Testis (tissue), 3 donors: ENCODE measurements around the gene EDIL3. TPM values are rescaled to one million over a fixed set of nuclear protein-coding genes. Genes with fewer than 3 reads are reported as not detected.
"Not testable (repeated sequence)": the region's sequence is repeated elsewhere in the genome, so short reads cannot be mapped to it uniquely, and the experiment has no call there.

Experiments used
- DNase-seq: peaks from one replicate; pipeline ENCODE4 v3.0.0-alpha.2; 2019
- H3K27ac ChIP-seq, 2 donors: fragments of 200-600 bp; sonication (generic); one replicate each; pipeline ENCODE4 v1.5.1; 2019
- H3K27me3 ChIP-seq: fragments of 200-600 bp; sonication (generic); one replicate; pipeline ENCODE4 v1.5.1; 2019
- H3K36me3 ChIP-seq: fragments of 200-600 bp; sonication (generic); one replicate; pipeline ENCODE4 v1.5.1; 2017; ENCODE audit warnings: low read depth; ENCODE audit errors: missing control alignments
- H3K4me1 ChIP-seq: fragments of 200-600 bp; sonication (generic); one replicate; pipeline ENCODE4 v1.5.1; 2019
- H3K4me3 ChIP-seq, 2 donors: fragments of 200-600 bp; sonication (generic); one replicate each; pipeline ENCODE4 v1.5.1; 2017 to 2019
- H3K9me3 ChIP-seq: fragments of 200-600 bp; sonication (generic); one replicate; pipeline ENCODE4 v1.5.1; 2017
- CTCF ChIP-seq, 3 experiments: fragments of 450-650 bp in 2 of 3; fragments of 200-600 bp in 1 of 3; sonication (generic) in 1 of 3; IDR thresholded peaks; one replicate each; pipeline ENCODE4 v1.5.1; 2016 to 2019; ENCODE audit warnings: antibody characterized with exemption in 3 of 3, mild to moderate bottlenecking in 2 of 3, moderate library complexity in 1 of 3
- POLR2A ChIP-seq: fragments of 450-650 bp; IDR thresholded peaks from one replicate; pipeline ENCODE4 v1.6.1; 2017; ENCODE audit warnings: antibody characterized with exemption, mild to moderate bottlenecking, moderate library complexity
- WGBS, 2 donors: methylation state at CpG; one replicate each; pipeline ENCODE4 v1.1.5; 2018; 5-methylcytosine and 5-hydroxymethylcytosine counted together
- intact Hi-C: fragments of 100-400 bp; cut with DNase I; formaldehyde crosslinking; loops from one replicate; pipeline ENCODE4 v1.15.1; 2023; ENCODE audit warnings: low total_unique reads
- polyA plus RNA-seq: library from polyadenylated mRNA; stranded (reverse); fragments of 350-450 nt; fragmentation: Illumina TruSeq; extraction: RNeasy Lipid Tissue Mini Kit (QIAGEN cat#74804); gene quantifications from one replicate; pipeline ENCODE4 v1.2.3, GENCODE V29; 2014; ENCODE audit warnings: low read depth, low replicate concordance; ENCODE audit not compliant: insufficient read depth
- total RNA-seq, 2 donors: library from RNA; depleted of rRNA; stranded (reverse); fragments of >200 nt; gene quantifications; one replicate each; pipeline ENCODE4 v1.2.3, GENCODE V29; 2016

EDIL3 gene
- total and polyA plus RNA-seq, 3 donors from 2014 or later, result 3.4 to 8.6 (median 3.5) TPM

GRCh38 chr5:84168841-84169240 lies 215.8 kb downstream of the EDIL3 start:
- Histone ChIP-seq H3K4me1 (no peaks in the 10 kb centered on the region), H3K4me3 (no peak overlapping the region), H3K36me3 (no peaks in the 10 kb centered on the region), H3K9me3 (no peaks in the 10 kb centered on the region), H3K27me3 (no peaks in the 10 kb centered on the region), H3K27ac (no peak overlapping the region)
- TF ChIP-seq POLR2A (no peak), CTCF (IDR thresholded peaks at IDR 0.05) (no peak)
- intact Hi-C loops, result no loop called here
- WGBS, 2 donors, result 94 to 95% methylated on average over 2 of the region's 2 CpGs
- no peak for DNase-seq

- intact Hi-C loops, result no loop called here
- H3K27ac ChIP-seq, result no peak overlapping the region
- no peak overlapping the region for H3K4me3 ChIP-seq
- no peaks in the 10 kb centered on the region for H3K4me1 ChIP-seq
- no peaks in the 10 kb centered on the region for H3K36me3 ChIP-seq
- DNase-seq, result no peak
- WGBS, 2 donors, result 81 to 93% methylated on average over 1 of the region's 1 CpG
- TF ChIP-seq POLR2A (no peak), CTCF (IDR thresholded peaks at IDR 0.05) (no peak)
- no peaks in the 10 kb centered on the region for H3K27me3 ChIP-seq
- no peaks in the 10 kb centered on the region for H3K9me3 ChIP-seq
Measured at GRCh38 chr5:84163671-84164070, 221.0 kb downstream of the EDIL3 start.

- intact Hi-C loops, result no loop called here
Measured at GRCh38 chr5:84162695-84163094, 222.0 kb downstream of the EDIL3 start.

GRCh38 chr5:84160650-84161049 lies 224.0 kb downstream of the EDIL3 start:
- H3K27me3 ChIP-seq, H3K36me3 ChIP-seq, intact Hi-C loops, H3K4me3 ChIP-seq, H3K27ac ChIP-seq, H3K4me1 ChIP-seq, DNase-seq, H3K9me3 ChIP-seq: not testable (repeated sequence)

More at GRCh38 chr5:84162695-84163094, 222.0 kb downstream of the EDIL3 start:
- Histone ChIP-seq H3K9me3 (no peaks in the 10 kb centered on the region), H3K36me3 (no peaks in the 10 kb centered on the region), H3K4me1 (no peaks in the 10 kb centered on the region), H3K27ac (no peak overlapping the region), H3K4me3 (no peak overlapping the region), H3K27me3 (no peaks in the 10 kb centered on the region)
- WGBS, 2 donors, result 86 to 89% methylated on average over 1 of the region's 1 CpG
- no peak for DNase-seq
- TF ChIP-seq CTCF (IDR thresholded peaks at IDR 0.05) (no peak), POLR2A (no peak)

- Histone ChIP-seq H3K27ac (no peak overlapping the region), H3K27me3 (no peaks in the 10 kb centered on the region), H3K9me3 (no peaks in the 10 kb centered on the region), H3K36me3 (no peaks in the 10 kb centered on the region), H3K4me1 (no peaks in the 10 kb centered on the region), H3K4me3 (no peak overlapping the region)
- intact Hi-C loops, result no loop called here
- 67 to 73% methylated on average over 3 of the region's 3 CpGs for WGBS, 2 donors
- DNase-seq, result no peak
- no peak for TF ChIP-seq POLR2A
- no peak for TF ChIP-seq CTCF (IDR thresholded peaks at IDR 0.05)
Measured at GRCh38 chr5:84149094-84149493, 235.6 kb downstream of the EDIL3 start.
